SW480 (cell line): ENCODE measurements around the gene SGSH.
"Not testable (repeated sequence)": the region's sequence is repeated elsewhere in the genome, so short reads cannot be mapped to it uniquely, and the experiment has no call there.

ENCODE experiments used
- DNase-seq: peaks from one replicate; pipeline ENCODE4 v3.0.0-alpha.2; 2016; ENCODE audit warnings: low spot score

SGSH gene

DNA sequence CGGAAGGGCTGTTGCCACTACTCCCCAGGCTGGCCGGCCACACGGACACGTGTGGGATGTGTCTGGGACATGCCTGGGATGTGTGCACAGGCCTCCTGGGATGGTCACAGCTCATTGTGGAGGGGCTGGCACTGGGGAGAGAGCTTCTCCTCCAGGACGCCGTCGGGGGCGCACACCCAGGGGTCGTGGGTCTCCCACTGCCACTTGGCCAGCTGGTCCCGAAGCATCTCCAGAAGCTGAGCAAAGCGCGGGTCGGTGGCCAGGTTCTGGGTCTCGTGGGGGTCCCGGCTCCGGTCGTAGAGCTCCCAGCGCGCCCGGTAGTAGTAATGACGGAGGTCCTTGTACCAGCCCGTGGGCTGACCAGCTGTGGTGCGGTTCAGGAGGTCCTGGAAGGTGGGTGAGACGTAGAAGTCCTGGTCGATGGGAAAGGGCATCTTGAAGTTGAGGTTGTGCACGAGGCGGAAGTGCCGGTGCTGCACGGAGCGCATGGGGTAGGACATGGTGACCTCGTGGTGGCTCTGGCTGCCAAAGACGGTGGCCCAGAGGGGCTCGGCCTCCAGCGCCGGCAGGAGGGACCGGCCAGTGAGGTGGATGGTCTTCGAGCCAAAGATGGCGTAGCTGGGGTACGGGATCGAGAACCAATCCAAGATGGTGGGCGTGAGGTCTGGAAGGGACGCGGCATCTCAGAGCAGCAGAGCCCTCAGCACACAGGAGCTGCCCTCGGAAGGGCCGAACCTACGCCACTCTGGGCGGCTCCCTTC, 9.6 kb downstream of the SGSH start:
- DNase-seq: no peak

DNA sequence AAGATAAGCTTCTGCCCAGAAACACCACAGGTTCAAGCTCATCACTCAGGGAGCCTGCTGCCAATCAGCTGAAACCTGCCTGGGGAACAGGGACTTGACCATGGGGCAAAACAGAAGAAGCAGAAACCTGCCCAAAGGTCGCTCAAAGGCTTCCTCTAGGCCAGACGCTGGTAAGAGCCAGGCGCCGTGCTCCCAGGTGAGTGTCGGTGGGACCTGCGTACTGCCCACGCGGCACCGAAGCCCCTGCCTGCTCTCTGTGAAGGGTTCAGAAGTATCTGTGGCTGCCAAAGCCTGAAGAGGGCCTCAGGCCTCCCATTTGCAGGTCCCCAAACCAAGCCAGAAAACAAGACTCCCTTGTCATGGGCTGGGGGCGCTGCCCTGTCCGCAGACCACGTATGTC, 10.4 kb downstream of the SGSH start:
- DNase-seq: no peak

DNA sequence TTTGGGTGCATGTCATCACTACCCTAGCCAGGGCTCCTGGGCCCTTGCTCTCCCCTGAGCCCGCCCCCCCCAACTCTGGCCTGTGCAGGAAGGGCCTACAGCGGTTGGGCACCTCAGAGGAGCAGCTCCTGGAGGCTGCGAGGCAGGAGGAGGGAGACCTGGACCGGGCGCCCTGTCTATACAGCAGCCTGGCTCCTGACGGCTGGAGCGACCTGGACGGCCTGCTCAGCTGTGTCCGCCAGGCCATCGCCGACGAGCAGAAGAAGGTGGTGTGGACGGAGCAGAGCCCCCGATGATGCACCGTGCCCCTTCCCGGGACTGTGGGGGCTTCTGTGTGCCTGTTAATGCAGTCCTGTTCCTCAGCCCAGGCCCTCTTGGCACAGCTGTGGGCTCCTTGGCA, 12.1 kb downstream of the SGSH start:
- no peak for DNase-seq

GRCh38 chr17:80205811-80206210, 14.3 kb downstream of the SGSH start:
- DNase-seq: no peak

- DNase-seq: no peak
Observed at GRCh38 chr17:80204626-80205468, 15.3 kb downstream of the SGSH start.

DNA sequence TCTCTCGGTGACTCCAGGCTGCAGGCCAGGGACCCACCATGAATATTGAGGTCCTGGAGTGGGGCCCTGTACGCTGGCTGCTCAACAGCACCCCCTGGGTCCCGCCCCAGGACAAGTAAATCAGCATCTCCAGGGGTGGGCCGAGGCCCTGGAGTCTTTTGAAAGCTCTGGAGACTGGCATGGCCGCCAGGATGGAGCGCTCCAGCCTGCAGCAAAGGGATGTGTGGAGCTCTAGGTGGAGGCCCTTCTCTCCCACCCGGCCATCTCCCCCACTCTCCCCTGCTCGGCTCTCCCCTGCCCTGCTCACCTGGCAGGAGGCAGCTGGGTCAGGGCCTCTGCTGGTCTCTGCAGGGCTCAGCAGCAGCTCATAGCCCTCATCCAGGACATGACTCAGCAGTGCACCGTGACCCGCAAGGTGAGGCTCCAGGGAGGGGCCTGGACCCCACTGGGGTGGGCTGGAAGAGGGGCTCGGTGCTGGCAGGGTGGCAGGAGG, 16.6 kb downstream of the SGSH start:
- no peak for DNase-seq

GRCh38 chr17:80202197-80202596, 17.9 kb downstream of the SGSH start:
- DNase-seq: no peak

DNA sequence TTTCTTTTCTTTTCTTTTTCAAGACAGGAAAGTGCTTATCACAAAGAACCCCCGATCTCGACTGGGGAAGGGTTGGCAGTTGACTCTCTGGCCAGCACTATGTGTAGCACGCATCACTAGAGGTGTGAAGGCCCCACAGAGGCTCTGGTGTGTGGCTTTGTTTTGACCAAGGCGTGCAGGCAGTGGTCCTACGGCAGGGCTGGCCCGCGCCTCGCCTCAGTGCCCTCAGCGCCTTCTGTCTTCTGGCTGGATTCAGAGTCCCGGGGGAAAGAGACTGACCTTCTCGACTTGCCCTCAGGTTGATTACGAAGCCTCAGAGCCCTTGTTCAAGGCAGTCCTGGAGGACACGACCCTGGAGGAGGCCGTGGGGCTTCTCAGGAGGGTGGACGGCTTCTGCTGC, 18.7 kb downstream of the SGSH start:
- DNase-seq: no peak

- DNase-seq: not testable (repeated sequence)
Observed at GRCh38 chr17:80199295-80199694, 20.8 kb downstream of the SGSH start.

DNA sequence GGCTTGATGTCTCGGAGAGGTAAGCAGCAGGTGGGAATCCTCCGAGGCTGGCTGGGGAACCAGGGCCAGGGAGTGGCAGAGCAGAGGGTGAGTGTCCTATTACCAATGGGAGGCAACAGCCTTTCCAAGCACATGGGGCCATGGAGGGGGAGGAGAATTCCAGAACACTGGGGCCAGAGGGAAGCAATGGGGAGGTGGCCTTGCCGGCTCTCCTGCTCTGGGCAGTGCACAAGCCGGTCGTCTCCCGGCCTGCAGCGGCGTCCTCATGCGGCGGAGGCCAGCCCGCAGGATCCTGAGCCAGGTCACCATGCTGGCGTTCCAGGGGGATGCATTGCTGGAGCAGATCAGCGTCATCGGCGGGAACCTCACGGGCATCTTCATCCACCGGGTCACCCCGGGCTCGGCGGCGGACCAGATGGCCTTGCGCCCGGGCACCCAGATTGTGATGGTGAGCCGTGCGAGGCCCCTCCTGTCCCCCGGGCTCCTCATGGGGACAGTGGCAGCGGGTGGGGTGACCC, 21.9 kb downstream of the SGSH start:
- DNase-seq: no peak

GRCh38 chr17:80196652-80197051, 23.5 kb downstream of the SGSH start:
- DNase-seq: no peak

DNA sequence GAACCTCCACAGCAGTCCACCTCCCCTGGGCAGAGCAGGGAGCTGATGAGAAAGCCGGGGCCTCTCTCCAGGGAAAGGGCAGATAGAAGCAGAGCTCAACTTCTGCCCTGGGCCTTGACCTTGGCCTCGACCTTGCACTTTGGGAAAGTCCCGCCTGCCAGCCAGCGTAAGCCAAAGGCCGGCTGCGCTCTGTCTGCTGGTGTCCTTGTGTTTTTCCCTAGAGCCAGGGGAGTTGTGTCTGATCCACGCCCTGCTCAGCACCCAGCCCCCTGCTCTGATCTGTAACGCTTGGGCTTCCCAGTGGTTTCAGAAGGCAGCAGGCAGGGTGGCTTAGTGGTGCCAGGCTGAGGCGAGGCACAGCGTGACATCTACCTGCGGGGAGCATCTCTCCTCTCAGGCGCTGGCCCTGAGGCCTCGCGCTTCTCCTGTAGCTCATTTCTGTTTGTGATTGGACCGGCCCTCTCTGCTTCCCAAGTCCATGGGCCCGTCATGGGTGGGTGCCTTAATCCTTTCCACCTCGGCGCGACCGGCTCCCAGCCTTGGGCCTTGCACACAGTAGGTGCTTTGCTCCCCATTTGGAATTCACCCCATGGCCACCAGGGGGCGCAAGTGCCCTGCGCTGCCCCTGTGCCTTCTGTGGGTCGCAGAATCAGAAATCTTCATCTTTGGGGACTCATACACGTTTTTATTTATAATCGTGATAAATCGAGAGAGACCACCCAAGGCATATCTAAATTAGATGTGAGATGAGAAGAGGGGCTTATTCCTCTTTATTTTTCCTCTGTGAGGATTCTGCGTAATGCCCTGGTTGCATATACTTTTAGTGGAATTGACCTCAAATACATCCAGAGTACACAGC, 24.2 kb downstream of the SGSH start:
- no peak for DNase-seq

- no peak for DNase-seq
Observed at GRCh38 chr17:80195141-80195540, 25.0 kb downstream of the SGSH start.

DNA sequence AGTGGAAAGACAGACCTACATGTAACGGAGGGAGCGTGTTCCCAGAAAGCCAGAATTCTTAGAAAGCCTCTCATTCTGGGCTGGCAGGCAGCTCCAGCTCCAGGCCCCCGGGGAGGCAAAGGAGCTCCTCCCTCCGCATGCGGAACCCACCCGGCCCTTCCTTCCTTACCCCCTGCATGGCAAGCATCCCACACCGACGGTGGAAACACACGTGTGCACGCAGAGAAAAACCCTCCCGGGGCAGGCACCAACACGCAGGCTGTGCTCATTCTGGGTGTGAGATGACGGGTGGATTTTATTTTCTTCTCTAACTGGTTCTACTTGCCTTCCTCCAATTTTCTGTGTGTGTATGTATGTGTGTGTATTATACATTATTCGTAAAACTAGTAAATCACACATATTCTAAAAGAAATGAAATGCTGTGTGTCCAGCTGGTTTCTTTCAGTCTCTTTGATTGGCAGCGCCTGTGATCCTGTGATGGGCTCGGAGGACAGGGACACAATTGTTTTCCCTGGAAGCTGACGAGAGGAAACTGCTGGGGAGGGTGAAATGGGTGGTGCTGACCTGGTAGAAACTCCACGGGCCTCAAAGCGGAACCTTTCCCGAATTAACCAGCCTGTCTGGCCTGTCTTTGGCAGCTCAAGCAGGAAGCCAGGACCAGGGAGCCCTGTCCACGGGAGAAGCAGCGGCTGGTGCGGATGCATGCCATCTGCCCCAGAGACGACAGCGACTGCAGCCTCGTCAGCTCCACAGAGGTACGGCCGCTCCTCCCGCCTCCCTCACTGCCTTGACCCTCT, 28.1 kb downstream of the SGSH start:
- DNase-seq: no peak

GRCh38 chr17:80191192-80191591, 28.9 kb downstream of the SGSH start:
- DNase-seq: no peak

- no peak for DNase-seq
Observed at GRCh38 chr17:80190716-80191115, 29.4 kb downstream of the SGSH start.

GRCh38 chr17:80189611-80190010, 30.5 kb downstream of the SGSH start:
- no peak for DNase-seq

DNA sequence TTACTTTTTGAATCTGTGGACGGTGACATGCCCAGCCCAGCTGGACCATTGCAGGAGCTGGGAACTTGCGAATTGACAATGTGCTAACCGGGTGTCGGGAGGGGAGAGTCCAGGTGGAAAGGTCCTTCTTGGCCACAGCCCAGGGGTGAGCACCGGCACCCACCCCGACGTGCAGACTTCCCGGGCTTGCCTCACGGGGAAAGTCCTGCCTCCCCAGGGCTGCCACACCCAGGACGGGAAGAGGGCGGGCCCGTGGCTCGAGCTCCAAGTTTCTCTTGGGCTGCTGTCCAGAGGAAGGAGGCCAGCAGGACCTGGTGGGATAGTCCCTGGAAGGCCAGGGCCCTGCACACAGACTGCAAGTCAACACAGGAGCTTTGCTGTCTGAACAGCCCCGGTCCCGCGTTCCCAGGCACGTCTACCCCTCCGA, 32.6 kb downstream of the SGSH start:
- DNase-seq: no peak

GRCh38 chr17:80187090-80187489, 33.0 kb downstream of the SGSH start:
- DNase-seq: no peak

DNA sequence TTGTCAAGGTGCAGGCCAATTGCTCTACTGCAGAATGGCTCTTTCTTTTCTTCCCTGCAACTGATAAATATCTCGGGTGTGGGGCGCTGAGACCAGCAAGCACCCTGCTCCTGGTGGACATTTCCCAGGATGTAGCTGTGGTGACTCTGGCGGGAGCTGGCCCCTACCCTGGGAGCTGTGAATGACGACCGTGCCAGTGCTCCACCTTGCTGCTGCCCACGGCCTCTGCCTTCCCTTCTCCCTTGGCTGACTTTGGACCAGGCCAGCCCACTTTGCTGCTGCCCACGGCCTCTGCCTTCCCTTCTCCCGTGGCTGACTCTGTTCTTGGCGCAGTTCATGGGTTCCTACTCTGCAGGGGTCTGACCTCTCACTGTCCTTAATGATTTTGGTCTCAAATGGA, 34.2 kb downstream of the SGSH start:
- DNase-seq: no peak

DNA sequence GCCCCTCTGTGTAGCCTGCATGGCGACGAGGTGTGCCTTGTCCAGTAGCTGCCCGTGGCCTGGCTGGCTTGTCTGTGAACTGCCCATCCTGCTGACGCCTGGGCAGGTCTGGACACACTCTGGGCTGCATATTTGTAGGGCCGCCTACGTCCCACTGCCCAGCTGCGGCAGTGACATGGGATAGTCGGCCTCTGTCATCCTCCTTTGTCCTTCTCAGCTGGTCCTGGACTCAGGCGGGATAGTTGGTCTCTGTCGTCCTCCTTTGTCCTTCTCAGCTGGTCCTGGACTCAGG, 35.8 kb downstream of the SGSH start:
- DNase-seq: no peak
